ENCODE data around the gene CBLC.

CBLC gene, protein sequence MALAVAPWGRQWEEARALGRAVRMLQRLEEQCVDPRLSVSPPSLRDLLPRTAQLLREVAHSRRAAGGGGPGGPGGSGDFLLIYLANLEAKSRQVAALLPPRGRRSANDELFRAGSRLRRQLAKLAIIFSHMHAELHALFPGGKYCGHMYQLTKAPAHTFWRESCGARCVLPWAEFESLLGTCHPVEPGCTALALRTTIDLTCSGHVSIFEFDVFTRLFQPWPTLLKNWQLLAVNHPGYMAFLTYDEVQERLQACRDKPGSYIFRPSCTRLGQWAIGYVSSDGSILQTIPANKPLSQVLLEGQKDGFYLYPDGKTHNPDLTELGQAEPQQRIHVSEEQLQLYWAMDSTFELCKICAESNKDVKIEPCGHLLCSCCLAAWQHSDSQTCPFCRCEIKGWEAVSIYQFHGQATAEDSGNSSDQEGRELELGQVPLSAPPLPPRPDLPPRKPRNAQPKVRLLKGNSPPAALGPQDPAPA

GRCh38 chr19:44777715-44778347 is at the start of gene CBLC:
Gene CBLC, plus strand, starts transcription at chr19:44777890. Its CDS starts 42 bp downstream, at chr19:44777932.
- DNase-seq (ENCODE audit: low read depth), result no peak

DNA sequence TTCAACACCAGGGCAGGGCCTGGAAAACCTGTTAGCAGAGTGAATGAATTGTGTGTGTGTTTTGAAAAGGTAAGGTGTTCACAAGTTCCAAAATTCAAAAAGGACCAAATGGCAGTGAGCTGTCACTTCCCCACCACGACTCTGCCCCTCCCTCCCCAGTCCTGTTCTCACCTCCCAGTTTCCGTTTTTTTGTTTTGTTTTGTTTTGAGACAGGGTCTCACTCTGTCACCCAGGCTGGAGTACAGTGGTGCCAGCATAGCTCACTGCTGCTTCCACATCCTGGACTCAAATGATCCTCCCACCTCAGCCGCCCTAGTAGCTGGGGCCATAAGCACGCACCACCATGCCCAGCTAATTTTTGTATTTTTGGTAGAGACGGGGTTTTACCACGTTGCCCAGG is 49.5 kb upstream of the CBLC start:
- DNase-seq (ENCODE audit: low read depth), result no peak

- no peak for DNase-seq (ENCODE audit: low read depth)
Measured at GRCh38 chr19:44729516-44730033, 48.1 kb upstream of the CBLC start.

DNA sequence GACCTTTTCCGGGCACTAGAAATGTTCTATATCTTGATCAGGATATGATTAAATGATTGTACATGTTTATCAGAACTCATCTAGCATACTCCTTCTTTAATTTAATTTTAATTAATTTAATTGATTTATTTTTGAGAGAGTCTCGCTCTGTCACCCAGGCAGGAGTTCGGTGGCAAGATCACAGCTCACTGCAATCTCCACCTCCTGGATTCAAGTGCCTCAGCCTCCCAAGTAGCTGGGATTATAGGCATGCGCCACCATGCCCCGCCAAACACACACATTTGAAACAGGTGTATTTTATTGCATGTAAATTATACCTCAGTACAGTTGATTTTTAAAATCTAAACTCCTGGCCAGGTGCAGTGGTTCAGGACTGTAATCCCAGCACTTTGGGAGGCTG is 46.6 kb upstream of the CBLC start:
- no peak for DNase-seq (ENCODE audit: low read depth)

DNA sequence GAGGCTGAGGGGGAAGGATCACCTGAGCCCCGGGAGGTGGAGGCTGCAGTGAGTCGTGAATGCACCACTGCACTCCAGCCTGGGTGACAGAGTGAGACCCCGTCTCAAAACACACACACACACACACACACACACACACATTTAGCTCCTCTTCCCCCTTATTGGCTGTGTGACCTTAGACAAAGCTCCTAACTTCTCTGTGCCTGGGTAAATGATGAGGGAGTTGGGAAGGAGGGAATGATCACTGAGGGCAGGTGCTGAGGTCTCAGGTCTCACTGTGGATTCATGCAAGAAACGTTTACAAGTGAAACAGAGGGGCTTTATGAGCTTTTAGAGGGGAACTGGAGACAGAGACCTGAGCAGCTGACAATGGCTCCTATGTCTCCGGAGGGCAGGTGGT is 46.1 kb upstream of the CBLC start:
- no peak for DNase-seq (ENCODE audit: low read depth)

DNA sequence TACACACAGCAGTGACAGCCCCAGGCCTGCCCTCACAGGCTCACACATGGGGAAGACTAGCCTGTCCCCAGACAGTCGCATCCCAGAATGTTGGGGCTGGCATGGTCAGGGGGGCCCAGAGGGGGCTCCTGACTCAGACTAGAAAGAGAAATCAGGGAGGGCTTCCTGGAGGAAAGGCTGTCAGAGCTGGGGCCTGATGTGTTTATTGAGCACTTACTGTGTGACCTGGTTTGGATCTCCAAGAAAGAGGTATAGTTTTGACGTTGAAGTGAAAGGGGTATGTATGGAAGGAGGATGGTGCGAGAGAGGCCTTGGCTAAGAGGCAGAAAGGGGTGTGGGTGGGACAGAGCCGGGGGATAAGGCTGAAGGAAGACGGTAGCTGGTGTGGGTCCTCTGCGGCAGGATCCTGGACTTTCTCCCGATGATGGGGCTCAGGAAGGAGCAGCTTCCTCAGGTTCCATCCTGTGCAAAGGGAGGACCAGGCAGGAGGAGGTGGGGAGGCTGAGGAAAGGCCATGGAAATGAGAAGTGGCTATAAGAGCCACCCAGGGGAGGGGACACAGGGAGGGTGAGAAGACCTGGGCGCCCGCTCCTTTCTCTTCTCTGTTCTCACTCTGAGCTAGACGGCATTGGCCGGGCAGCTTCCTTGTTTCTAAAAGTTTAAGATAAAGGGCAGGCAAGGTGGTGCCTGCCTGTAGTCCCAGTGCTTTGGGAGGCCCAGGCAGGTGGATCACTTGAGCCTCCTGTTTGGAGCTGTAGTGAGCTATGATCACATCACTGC is 45.3 kb upstream of the CBLC start:
- DNase-seq (ENCODE audit: low read depth), result no peak

GRCh38 chr19:44734357-44734756 is 43.3 kb upstream of the CBLC start:
- DNase-seq (ENCODE audit: low read depth), result no peak

GRCh38 chr19:44735011-44735410 is 42.7 kb upstream of the CBLC start:
- no peak for DNase-seq (ENCODE audit: low read depth)

- no peak for DNase-seq (ENCODE audit: low read depth)
Measured at GRCh38 chr19:44737238-44738071, 40.2 kb upstream of the CBLC start.

DNA sequence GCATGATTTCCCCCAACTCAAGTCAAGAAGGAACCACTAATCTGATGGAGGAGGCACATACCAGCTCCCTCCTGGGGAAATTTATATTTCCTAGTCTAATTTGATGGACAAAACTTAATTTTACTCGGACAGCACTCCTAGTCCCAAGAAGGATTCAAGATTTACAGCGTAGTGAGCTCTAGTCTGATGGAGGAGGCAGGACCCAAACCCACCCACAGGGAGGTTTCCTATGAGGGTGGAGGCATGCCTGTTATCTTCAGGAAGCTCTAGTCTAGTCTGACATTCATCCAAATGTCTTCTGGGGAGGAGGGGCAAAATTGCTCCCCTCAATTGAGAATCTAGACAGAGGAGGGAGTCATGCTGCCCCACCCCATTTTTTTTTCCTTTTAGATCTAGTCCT is 39.6 kb upstream of the CBLC start:
- DNase-seq (ENCODE audit: low read depth), result no peak

GRCh38 chr19:44738603-44739558 is 38.8 kb upstream of the CBLC start:
- DNase-seq (ENCODE audit: low read depth), result no peak

DNA sequence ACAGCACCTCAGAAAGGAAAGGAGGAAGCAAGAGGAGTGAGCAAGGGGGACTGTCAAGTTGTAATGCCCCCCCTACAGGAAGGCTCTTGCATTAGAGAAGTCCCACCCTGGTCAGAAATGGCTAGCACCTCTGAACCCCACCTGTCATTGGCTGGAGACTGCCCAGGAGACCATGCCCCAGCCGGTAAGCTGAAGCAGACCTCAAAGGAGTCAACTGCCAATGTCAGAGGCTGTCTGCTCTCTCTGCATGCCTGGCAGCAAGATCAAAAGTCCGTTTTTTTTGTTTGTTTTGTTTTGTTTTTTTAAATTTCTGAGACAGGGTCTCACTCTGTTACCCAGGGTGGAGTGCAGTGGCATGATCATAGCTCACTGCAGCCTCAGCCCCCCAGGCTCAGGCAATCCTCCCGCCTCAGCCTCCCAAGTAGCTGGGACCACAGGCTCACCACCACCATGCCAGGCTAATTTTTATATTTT is 37.3 kb upstream of the CBLC start:
- DNase-seq (ENCODE audit: low read depth), result no peak

DNA sequence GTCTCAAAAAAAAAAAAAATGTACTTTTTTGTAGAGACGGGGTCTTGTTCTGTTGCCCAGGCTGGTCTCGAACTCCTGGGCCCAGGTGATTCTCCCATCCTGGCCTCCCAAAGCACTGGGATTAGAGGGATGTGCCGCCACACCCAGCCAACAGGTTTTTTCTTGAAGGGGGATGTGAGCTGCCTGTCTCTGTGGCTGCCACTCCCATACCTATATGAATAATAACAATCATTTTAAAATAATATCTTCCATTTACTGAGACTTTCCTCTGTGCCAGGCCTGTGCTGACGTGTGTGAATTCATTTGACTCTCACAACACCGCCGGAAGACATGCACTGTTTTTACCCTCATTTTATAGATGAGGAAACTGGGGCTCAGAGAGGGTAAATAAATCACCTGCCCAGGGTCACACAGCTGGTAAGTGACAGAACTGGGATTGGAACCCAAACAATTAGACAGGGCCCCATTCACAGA is 36.4 kb upstream of the CBLC start:
- DNase-seq (ENCODE audit: low read depth), result no peak

- DNase-seq (ENCODE audit: low read depth), result peak; percentile 98
Measured at GRCh38 chr19:44741841-44742329, 35.8 kb upstream of the CBLC start.

GRCh38 chr19:44742330-44743061 is 35.2 kb upstream of the CBLC start:
- no peak for DNase-seq (ENCODE audit: low read depth)

GRCh38 chr19:44744871-44745332 is 32.8 kb upstream of the CBLC start:
- DNase-seq (ENCODE audit: low read depth), result no peak

DNA sequence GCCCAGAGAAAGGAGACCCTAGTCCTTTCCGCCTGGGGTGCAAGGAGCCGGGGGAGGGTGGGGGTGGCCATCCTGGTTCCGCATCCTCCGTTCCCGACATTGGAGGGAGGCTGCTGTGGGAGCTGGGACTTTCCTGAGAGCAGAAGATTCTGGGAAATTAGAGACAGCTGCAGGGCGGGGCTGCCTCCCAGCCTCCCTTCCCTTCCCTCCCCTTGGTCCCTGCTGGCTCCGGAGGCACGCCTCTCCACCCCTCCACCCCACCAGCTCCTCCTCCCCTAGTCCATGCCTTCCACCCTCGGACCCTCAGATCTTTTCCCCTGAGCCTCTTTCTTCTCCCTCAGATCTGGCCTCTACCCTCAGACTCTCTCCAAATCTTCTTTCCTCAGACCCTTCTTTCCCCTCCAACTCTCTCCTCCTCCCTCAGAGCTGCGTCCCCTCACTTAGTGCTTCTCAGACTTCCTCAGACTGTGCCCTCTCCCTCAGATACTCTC is 32.3 kb upstream of the CBLC start:
- DNase-seq (ENCODE audit: low read depth), result no peak

DNA sequence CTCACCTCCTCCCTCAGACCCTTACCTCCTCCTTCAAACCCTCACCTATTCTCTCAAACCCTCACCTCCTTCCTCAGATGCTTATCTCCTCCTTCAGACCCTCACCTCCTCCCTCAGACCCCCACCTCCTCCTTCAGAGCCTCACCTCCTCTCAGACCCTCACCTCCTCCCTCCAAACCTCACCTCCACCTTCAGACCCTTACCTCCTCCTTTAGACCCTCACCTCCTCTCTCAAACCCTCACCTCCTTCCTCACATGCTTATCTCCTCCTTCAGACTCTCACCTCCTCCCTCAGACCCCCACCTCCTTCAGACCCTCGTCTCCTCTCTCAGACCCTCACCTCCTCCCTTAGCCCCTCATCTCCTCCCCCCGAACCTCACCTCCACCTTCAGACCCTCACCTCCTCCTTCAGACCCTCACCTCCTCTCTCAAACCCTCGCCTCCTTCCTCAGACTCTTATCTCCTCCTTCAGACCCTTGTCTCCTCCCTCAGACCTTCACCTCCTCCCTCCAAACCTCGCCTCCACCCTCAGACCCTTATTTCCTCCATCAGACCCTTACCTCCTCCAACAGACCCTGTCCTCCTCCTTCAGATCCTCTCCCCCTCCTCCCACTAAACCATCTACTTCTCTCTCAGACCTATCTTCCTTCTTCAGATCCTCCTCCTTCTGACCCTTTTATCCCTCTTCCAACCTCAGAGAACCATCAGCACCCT is 31.6 kb upstream of the CBLC start:
- no peak for DNase-seq (ENCODE audit: low read depth)

Measured in HS-5 (cell line).